Inferior parietal cortex (tissue), 1 donor: ENCODE results near the gene GPR141.
"Not testable (repeated sequence)": the region's sequence is repeated elsewhere in the genome, so short reads cannot be mapped to it uniquely, and the experiment has no call there.

Experiments
- DNase-seq: peaks from one replicate; pipeline ENCODE4 v3.0.0-alpha.2; 2016; ENCODE audit errors: extremely low spot score

Gene GPR141

DNA sequence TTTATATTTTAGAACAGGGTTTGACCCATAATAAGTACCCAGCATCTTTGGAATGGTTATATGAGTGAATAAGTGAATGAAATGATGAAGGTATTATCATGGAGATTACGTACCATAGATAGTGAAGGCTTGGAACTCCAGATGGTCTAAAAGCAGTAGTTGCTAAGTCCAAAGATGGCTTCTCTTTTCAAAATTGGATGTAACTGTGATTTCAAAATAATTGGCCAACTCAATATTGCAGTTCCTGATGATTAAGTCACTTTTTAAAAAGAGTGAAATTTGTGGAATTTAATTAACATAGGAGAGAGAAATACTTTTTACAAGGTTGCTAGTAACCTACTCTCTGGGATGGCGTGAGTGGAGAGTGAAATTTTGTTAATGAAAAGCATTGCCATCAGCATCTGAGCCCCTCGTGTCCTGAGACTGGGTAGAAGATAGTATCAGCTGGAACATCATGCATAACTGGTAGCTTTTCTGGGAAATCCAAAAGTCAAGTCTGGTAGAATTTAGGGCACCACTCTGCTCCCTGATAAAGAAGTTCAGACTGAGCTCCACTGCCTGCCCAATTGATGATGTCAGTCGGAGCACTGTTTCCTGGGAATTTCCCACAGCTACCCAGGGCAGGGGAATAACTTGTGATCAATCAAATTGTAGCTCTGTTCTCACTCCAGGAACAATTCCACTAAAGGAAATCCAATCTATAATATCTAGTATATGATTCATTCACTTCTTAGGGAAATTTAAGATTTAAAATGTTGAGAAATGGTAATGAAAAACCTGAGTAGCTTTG is 3.2 kb downstream of the GPR141 start:
- DNase-seq, result no peak

DNA sequence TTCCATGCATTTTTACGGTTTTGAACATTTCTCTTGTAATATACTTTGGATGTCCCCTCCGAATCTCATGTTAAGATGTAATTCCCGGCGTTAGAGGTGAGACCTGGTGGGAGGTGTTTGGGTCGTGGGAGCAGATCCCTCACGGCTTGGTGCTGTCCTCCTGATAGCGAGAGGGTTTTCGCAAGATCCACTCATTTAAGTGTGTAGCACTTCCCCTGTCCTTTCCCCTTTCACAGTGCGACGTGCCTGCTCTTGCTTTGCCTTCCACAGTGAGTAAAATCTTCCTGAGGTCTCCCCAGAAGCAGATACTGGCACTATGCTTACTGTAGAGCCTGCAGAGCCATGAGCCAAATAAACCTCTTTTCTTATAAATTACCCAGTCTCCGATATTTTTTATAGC is 6.6 kb downstream of the GPR141 start:
- no peak for DNase-seq

GRCh38 chr7:37694208-37695094 is 10.9 kb downstream of the GPR141 start:
- DNase-seq, result no peak

DNA sequence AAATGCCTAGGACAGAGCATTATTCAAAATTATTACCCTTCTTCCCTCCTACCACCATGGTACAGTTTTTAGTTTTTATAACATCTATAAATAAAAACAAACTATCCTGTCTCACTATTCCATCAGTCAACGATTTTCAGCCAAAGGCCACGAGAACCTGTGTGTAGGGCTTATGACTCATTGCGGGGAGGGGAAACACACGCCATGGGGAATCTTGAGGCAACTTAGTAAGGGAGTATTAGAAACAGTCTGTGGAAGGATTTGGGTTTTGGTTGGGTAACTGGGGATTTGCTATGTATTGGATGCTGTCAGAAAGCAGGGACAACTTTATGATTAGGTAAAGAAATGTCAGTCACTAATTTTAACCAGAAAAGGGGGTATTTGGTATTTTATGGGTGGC is 14.7 kb downstream of the GPR141 start:
- DNase-seq, result no peak

DNA sequence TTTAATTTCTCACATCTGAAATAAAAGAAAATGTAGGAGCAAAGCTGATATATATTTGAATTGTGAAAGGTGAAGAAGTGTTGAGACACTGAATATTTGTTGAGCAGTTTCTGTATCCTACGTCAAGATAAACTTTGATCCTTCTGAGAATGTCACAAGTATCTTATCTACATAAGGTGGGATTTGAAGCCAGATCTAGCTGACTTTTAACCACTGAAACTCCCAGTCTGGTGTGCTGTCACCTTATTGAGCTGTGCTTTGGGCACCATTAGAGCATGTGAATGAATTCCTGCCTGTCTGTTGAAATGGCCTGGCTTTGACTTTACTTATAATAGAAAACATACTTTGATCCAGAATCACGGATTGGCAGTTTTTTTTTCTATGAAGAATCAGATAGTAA is 15.2 kb downstream of the GPR141 start:
- no peak for DNase-seq

- DNase-seq, result no peak
These were observed 18.2 kb downstream of the GPR141 start for GRCh38 chr7:37701769-37702168.

GRCh38 chr7:37703361-37703760 is 19.8 kb downstream of the GPR141 start:
- DNase-seq, result no peak

GRCh38 chr7:37704328-37704833 is 20.8 kb downstream of the GPR141 start:
- not testable (repeated sequence) for DNase-seq

DNA sequence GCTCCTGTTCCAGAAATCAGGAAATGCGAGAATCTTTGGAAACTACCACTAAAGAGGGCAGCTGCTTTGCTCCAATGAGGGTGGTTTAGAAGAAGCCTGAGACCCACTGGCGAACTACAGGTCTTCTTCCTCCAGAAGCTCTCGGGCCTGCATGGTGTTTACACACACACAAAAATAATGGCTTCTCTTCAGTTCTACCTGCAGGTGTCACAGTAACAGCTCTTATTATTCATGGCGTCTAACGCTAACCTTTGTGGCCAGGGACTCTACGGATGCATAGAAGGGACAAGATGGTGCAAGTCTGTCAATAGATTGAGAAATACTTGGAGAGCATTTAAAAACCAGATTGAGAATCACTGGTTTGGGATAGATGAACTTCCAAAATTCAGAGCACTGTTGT is 22.4 kb downstream of the GPR141 start:
- no peak for DNase-seq

DNA sequence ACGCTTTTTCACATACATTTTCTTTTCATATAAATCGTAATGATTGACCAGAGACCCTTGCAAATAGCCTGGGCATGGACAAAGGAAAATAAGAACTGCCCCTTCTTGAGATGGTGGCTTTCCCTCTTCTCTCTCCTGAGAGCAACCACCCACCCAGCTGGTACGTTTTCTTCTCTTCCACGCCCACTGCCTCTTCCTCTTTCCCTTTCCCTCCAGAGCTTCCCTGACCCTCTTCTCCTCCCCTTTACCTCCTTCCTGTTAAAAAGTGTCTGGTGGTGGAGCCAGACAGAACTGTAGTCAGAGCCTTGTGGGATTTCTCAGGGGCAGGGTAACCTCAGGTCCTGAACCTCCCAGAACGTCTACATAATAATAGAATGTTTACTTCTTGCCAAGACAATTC is 23.2 kb downstream of the GPR141 start:
- no peak for DNase-seq

DNA sequence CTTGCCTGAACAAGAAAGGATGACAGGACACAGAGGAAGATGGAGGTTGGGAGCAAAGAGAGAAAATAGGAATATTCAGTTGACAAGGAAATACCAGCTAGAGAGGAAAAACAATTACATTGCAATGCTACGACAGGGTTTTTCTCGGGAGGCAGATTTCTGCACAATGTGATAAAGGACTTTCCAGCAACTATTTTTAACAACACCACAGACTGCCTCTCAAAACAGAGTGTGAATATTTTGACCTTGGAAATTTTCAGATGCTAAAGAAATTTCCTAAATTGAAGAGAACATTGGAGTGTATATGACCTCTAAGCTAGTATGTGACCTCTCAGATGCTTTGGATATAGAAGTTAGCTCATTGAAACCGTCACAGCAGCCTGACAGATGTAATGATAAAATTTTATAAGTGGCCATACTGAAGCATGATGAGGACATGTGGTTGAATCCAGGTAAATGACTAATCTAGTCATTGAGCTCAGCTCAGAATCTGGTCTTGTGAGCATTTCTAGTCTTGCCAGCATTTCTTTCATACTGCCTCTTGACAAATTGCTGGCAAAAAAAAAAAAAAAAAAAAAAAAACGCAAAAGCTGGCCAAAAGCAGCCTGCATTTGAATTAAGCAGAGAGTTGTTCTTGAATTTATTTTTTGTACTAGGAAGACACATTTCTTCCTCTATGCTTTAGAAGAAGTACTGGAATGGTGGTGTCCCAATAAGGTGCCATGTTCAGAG is 24.4 kb downstream of the GPR141 start:
- no peak for DNase-seq

GRCh38 chr7:37709631-37710509 is 26.3 kb downstream of the GPR141 start:
- DNase-seq, result no peak

DNA sequence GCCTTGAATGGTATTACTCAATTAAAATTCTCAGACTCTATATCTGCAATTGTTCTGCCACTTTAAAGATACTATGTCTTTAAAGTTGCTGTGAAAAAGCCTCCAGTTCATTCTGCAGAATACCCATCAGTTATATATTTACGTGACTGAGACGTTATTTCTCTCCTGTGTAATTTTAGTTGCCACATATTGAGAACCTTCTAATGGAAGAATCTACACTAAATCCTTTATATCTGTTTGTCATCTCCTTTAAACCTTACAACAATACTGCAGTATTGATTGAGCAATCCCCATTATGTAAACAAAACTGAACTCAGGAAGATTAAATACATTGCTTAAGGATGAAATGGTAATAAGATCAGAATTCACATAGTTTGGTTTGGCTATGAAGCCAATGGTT is 30.0 kb downstream of the GPR141 start:
- no peak for DNase-seq

- no peak for DNase-seq
These were observed 31.0 kb downstream of the GPR141 start for GRCh38 chr7:37714606-37715005.

DNA sequence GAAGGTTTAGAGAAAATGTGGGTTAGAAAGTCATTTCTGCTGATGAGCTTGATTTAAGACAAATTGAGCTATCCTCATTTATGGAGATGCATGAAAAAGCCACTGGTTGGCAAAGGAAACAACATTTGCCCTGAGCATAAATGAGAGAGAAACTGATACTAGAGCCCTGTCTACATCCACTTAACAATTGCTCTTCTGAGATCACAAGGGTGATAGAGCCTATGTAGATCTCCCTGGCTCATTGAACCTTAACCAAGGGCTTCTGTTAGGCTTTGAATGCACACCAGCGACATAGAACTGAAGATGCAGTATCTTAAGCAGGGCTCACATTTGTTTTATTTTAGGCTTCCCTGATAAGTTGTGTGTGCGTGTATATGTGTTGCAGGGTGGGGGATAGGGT is 35.0 kb downstream of the GPR141 start:
- DNase-seq, result no peak

- no peak for DNase-seq
These were observed 35.5 kb downstream of the GPR141 start for GRCh38 chr7:37719077-37719476.

DNA sequence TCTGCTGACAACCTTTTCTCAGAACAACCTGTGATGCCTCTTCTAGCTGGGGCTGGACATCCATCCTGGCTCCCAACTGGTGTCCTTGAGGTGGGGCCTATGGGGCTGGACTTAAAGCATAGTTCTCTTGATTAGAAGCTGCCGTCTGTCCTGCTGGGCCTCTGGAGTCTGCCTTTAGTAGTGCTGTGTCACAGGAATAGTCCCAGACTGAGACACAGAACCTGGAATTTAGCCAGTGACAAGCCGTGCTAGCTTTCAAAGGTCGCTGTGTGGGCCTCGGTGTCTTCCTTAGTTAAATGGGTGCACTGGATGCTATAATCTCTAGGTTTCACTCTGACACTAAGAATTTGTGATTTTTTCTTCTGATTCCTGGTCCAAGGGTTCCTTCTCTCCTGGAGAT is 41.2 kb downstream of the GPR141 start:
- no peak for DNase-seq

GRCh38 chr7:37726016-37726415 is 42.5 kb downstream of the GPR141 start:
- DNase-seq, result no peak

- DNase-seq, result no peak
These were observed 45.2 kb downstream of the GPR141 start for GRCh38 chr7:37728747-37729146.

DNA sequence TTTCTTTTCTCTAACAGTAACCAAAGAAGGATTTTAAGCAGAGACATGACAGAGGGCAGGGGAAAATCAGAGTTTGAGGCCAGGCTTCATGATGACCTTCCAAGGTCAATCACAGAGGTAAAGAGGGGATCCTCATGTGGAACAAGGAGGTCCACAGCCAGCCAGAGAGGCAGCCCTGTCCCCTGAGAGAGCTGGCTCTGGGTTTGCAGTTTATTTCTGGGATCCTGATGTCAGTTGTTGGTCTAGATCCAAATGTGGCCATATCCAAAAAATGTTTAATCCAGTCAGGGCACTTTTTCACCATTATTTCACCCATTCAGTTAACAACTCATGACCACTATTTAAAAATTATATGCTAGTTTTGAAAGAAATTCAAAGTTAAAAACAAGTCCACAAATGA is 45.6 kb downstream of the GPR141 start:
- no peak for DNase-seq

DNA sequence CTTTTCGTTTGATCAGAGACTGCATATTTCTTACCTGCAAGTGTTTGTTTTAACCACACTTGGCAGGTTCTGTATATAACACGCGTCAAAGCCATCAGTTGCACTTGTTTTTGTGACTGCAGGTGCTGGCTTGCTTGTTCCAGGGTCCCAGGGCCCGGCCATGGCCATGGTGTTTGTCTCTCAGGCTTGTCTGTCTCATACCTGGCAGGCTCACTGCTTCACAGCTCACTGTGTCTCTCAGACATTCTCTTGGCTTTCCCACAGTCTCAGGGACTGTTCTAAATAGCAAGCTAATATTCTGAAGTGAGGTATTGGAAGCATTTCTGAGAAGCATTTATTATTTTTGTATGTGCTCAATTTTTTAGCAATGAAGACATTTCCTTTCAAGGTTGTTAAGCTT is 46.9 kb downstream of the GPR141 start:
- no peak for DNase-seq
